NCI-H1105 (cell line): Measurements from ENCODE around the gene CBARP.

Source experiments
- DNase-seq: peaks from one replicate; lab custom pipeline; 2025; lab: John Stamatoyannopoulos, UW

CBARP gene

GRCh38 chr19:1238369-1239303 lies 831 bp upstream of the CBARP start:
- no peak for DNase-seq

- no peak for DNase-seq
Observed at GRCh38 chr19:1237027-1237659, 662 bp downstream of the CBARP start.

- peak; percentile 41 for DNase-seq
Observed at GRCh38 chr19:1236576-1236975, 1.2 kb downstream of the CBARP start.

GRCh38 chr19:1235625-1236538 lies 1.9 kb downstream of the CBARP start:
- no peak for DNase-seq

GRCh38 chr19:1234955-1235380 lies 2.8 kb downstream of the CBARP start:
- no peak for DNase-seq

- no peak for DNase-seq
Observed at GRCh38 chr19:1234051-1234954, 3.5 kb downstream of the CBARP start.

GRCh38 chr19:1233115-1233667 lies 4.6 kb downstream of the CBARP start:
- no peak for DNase-seq

GRCh38 chr19:1232652-1233072 lies 5.1 kb downstream of the CBARP start:
- no peak for DNase-seq

GRCh38 chr19:1231729-1232637 lies 5.8 kb downstream of the CBARP start:
- no peak for DNase-seq

- no peak for DNase-seq
Observed at GRCh38 chr19:1230783-1231489, 6.9 kb downstream of the CBARP start.

GRCh38 chr19:1229924-1230782 lies 7.7 kb downstream of the CBARP start:
- DNase-seq = no peak

- no peak for DNase-seq
Observed at GRCh38 chr19:1229056-1229923, 8.5 kb downstream of the CBARP start.

GRCh38 chr19:1228161-1228957 lies 9.4 kb downstream of the CBARP start:
- no peak for DNase-seq

- DNase-seq = no peak
Observed at GRCh38 chr19:1227304-1228054, 10.3 kb downstream of the CBARP start.

- no peak for DNase-seq
Observed at GRCh38 chr19:1226522-1227303, 11.1 kb downstream of the CBARP start.
